Measurements from ENCODE around the gene MADCAM1.

GRCh38 chr19:492091-492531 lies 4.2 kb upstream of the MADCAM1 start:
- no peak for TF ChIP-seq CTCF (conservative IDR thresholded peaks at IDR 0.05; ENCODE audit: low read length)
- TF ChIP-seq EZH2phosphoT487 (IDR thresholded peaks at IDR 0.05; ENCODE audit: borderline replicate concordance), result no peak
